HG03457 (cell line): Measurements from ENCODE around the gene FGR.
"Not testable (repeated sequence)": the region's sequence is repeated elsewhere in the genome, so short reads cannot be mapped to it uniquely, and the experiment has no call there.

Experiments
- ATAC-seq: cut with Tn5 transposase; IDR thresholded peaks from one replicate; pipeline ENCODE4 v1.9.1; 2021; ENCODE audit warnings: moderate number of reproducible peaks; ENCODE audit not compliant: unreplicated experiment

The FGR gene

GRCh38 chr1:27635396-27636142 is 584 bp upstream of the FGR start:
- ATAC-seq: no peak

- no peak for ATAC-seq
Measured at GRCh38 chr1:27634177-27634984, 604 bp downstream of the FGR start.

GRCh38 chr1:27633640-27634176 is 1.3 kb downstream of the FGR start:
- ATAC-seq: no peak

- ATAC-seq: no peak
Measured at GRCh38 chr1:27633298-27633610, 1.7 kb downstream of the FGR start.

- peak; percentile 38 for ATAC-seq
Measured at GRCh38 chr1:27632387-27633297, 2.3 kb downstream of the FGR start.

- ATAC-seq: peak; percentile 2
Measured at GRCh38 chr1:27630859-27631491, 4.0 kb downstream of the FGR start.

- ATAC-seq: no peak
Measured at GRCh38 chr1:27628712-27629111, 6.3 kb downstream of the FGR start.

- ATAC-seq: not testable (repeated sequence)
Measured at GRCh38 chr1:27627733-27628132, 7.3 kb downstream of the FGR start.

- ATAC-seq: no peak
Measured at GRCh38 chr1:27627061-27627460, 7.9 kb downstream of the FGR start.

- no peak for ATAC-seq
Measured at GRCh38 chr1:27626031-27626935, 8.7 kb downstream of the FGR start.

- ATAC-seq: no peak
Measured at GRCh38 chr1:27624467-27625178, 10.4 kb downstream of the FGR start.

GRCh38 chr1:27623327-27624212 is 11.4 kb downstream of the FGR start:
- no peak for ATAC-seq

GRCh38 chr1:27622828-27623227 is 12.2 kb downstream of the FGR start:
- ATAC-seq: no peak

GRCh38 chr1:27621051-27621920 is 13.7 kb downstream of the FGR start:
- ATAC-seq: no peak

GRCh38 chr1:27619782-27620438 is 15.1 kb downstream of the FGR start:
- ATAC-seq: not testable (repeated sequence)

- no peak for ATAC-seq
Measured at GRCh38 chr1:27618341-27619082, 16.5 kb downstream of the FGR start.
